GM18499 (cell line): ENCODE results near the gene TRIO.

Source experiments
- ATAC-seq: cut with Tn5 transposase; IDR thresholded peaks from one replicate; pipeline ENCODE4 v1.9.1; 2021; ENCODE audit warnings: moderate number of reproducible peaks; ENCODE audit not compliant: insufficient read depth, unreplicated experiment

Gene TRIO

DNA sequence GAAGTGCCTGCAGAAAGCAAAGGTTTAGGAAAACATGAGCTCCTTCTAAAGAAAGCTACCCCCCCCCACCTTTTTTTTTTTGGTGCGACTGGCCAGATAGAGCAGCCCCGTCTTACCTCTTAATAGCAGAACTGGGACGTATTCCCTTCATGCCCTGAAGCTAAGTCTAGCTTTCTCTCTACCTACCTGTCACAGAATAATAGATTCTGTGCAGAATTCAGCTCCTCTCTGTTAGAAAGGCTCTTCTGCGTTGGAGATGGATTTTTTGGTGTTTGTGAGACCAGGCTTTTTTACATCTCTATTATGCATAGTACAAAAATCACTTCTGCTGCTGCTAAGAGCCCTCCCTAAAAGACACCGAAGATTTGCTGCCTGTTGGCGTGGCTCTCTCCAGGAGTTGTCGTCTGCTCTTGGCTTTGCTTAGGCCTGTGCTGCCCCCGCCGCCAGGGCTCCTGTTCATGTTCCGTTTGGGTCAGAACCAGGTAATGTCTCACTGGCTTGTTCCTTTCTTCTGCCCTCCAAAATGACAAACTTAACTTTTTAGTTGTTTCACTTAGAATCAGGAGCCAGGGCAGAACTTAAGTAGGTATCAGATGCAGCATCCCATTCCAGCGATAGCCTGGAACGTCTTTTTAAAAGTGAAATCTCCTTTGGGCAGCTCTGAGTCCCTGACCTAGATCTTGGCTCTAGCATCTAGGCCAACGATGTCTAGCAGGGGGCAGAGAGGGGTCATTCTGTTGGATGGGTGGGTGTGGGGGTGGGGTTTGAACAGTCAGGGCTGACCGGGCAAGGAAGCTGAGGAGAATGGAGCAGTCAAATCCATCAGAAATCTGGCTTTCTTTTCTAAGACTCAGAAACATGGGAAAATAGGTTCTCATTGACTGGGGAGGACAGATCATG, 2.5 kb downstream of the TRIO start:
- ATAC-seq = no peak

DNA sequence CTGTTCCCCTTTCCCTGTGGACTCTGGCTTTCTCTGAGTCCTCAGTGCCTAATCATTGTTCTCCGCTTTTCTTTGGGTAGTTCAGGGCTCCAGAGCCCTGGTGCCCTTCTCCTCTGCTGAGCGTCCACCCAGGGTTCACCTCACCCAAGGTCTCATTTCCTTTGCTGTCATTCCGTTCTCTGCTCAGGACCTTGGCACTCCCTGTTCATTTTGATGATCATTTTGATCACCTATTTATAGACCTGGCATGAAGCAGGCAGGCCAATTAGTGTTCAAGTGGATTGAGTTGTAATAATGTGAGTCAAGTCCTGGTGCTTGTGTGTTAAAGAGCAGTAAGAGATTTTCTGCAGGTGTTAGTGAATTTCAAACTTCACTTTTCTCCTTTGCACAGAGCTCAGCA, 3.6 kb downstream of the TRIO start:
- ATAC-seq = no peak

GRCh38 chr5:14147210-14147609, 4.1 kb downstream of the TRIO start:
- no peak for ATAC-seq

GRCh38 chr5:14148483-14148882, 5.3 kb downstream of the TRIO start:
- ATAC-seq = no peak

DNA sequence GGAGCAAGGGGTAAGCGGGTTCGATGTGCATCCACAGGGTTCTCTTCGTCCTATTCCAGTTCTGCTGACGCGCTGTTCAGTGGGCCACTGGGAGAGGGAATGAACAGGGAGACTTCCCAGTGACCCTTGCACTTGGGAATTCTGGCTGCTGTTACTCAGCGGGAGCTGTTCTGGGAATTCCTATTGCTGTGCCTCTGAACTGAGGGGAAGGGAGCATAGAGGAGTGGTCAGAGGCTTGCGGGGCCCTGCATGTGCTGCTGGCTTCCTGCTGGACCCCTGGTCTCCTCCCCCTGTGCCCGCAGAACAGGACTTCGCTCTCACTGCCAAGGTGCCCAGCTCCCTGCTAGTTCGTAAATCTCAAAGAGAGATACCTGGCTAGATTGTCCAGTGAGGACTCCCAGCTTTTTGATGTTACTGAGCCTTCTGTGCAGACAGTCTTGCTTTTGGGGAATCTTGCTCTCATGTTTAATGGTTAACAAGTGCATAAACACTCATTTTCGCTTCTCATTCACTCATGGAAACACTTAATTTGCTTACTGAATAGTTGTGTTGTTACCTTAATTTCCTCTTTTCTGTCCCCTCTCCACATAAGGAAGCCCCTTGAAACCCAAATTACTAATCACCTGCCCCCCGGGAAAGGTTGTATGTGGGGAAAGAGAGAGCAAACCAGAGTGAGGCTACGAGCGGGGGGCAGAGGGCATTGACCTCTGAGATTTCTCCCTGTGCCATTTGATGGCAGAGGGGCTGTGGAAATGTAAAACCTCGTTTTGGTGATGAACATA, 5.9 kb downstream of the TRIO start:
- no peak for ATAC-seq

- ATAC-seq = no peak
Measured at GRCh38 chr5:14149672-14150274, 6.6 kb downstream of the TRIO start.

- ATAC-seq = no peak
Measured at GRCh38 chr5:14151416-14151815, 8.3 kb downstream of the TRIO start.

- ATAC-seq = no peak
Measured at GRCh38 chr5:14153071-14153864, 10.1 kb downstream of the TRIO start.

DNA sequence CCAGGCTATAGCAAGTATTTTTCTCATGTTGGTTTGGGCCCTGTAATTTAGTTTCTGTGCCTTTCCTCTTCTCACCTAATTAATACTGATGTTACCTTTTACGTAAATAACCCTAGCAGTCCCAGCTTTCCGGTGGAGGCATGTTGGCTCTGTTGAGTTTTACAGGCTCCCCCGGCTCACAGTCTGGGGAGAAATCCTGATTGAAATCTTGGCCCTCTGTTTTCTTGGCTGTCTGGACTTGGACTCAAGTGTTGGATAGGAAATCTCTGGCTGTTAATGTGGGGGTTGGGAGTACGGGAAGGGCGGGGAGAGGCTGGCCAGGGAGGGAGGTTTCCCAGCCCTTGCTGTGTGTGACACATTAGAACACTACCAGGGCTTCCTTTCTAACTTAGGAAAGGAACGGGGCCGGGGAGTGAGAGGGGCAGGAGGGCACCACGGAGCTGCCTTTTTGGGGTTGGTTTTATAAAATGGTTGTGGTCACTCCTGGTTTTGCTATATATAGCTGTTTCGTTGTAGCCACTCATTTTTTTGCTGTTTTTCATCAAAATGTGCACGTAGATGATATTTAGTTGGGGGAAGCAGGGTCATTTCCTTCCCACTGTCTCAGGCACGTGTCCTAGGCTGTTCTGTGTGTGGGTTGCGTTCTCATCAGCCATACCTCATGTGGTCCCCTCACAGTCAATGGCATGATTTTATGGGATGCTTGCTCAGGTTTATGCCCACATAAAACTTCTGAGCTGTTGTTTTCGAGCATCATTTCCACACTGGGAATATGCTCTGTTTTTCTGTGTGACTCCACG, 11.0 kb downstream of the TRIO start:
- no peak for ATAC-seq

- ATAC-seq = peak; percentile 49
Measured at GRCh38 chr5:14155075-14155474, 11.9 kb downstream of the TRIO start.

DNA sequence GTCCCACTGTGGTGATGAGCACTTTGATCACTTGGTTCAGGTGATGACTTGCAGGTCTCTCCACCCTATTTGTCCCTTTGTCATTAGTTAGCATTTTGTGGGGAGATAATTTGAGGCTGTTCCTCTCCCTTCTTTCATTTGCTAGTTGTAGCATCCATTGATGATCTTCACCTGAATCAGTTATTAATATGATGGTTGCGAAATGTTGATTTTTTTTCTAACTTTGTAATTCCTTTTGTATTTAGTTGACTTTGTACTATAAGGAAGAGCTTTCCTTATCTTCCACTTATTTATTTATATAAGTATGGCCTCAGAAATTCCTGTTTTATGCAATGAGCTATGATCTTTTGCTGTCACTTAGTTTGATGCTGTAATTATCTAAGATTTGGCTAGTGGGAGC, 12.6 kb downstream of the TRIO start:
- no peak for ATAC-seq

DNA sequence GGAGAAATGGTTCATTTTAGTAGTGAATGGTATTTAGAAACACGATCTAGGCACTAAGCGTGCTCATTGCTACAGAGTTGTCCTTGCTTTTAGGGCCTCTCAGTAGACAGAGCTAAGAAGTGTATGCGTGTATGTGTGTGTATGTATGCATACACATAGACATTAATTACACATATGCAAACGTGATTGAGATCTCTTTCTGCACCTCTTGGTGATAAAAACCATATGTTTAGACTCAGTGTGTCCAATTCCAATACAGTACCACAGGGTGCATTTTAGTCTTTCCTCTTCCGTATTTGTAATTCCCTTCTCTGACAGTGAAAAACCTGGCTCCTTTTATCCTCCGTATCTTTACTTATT, 13.1 kb downstream of the TRIO start:
- no peak for ATAC-seq

- peak; percentile 64 for ATAC-seq
Measured at GRCh38 chr5:14156650-14157492, 13.7 kb downstream of the TRIO start.

GRCh38 chr5:14157493-14157782, 14.3 kb downstream of the TRIO start:
- no peak for ATAC-seq

- no peak for ATAC-seq
Measured at GRCh38 chr5:14158890-14159666, 15.9 kb downstream of the TRIO start.

- no peak for ATAC-seq
Measured at GRCh38 chr5:14161825-14162556, 18.8 kb downstream of the TRIO start.
